DMS114 treated with DMSO at 0.1 percent for 48 hours (cell line): ENCODE results near the gene SPECC1L.
A peak's percentile ranks its signal among the peaks of the same experiment; 100 is the strongest.
"Not testable (repeated sequence)": the region's sequence is repeated elsewhere in the genome, so short reads cannot be mapped to it uniquely, and the experiment has no call there.

Experiments used
- DNase-seq: peaks from one replicate; lab custom pipeline; 2025; ENCODE audit not compliant: unreplicated experiment; lab: John Stamatoyannopoulos, UW

Gene SPECC1L

DNA sequence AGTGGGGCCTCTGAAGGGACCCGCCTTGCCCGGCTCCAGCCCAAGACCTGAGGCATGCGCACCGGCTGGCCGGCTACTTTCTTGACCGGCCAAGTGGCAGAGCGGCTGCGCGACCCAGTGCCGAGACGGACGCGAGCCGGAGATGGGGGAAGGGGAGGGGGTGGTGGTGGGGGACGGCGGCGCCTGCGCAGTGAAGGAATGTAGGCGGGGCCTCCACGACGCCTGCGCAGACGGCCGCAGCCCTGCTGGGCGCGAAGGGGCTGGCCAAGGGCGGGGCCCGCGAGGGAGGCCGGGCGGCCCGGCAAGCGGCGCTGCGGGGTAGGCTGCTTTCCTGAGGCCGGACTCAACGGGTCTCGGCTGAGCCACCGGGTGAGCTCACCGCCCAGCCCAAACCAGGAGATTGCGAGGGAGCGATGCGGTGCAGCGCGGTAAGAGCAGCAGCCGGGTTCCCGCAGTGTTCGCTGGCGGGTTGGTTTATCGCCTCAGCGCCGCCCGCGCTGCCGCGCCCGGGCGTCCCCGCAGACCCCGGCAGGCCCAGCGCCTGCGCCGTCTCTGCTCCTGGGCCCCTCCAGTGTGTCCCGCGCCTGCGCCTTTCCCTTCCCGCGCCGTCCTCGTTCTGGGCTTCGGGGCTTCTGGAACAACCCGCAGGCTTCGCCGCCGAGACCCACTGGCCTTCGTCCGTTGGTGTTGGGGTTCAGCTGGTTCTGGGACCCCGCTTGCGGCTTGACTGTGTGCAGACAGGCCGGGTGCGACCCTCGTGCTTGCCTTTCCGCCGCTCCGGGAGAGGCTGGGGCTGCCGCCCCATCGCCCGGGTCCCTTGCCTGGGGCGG lies at the start of gene SPECC1L:
Gene SPECC1L (plus strand): TSS at position 276 of the 830 bp plus-strand sequence. CDS start 31,401 bp downstream, outside the sequence.
- peak; percentile 73 for DNase-seq

DNA sequence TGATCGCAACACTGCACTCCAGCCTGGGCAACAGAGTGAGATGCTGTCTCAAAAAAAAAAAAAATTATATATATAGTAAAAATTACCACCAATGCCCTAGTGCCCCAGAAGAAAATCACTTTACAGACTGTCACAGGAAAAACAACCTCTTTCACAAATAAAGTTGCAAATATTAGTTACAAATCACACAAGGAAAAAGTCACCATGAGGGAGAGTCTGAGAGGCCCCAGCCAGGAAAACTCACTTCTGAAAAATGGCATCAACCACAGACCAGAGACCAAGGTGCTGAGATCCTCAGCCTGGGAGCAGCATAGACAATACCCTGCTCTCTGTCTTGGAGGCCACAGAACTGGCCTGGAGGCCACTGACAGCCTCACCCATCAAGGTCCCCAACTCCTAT lies 46.2 kb upstream of the SPECC1L start:
- DNase-seq, result no peak

DNA sequence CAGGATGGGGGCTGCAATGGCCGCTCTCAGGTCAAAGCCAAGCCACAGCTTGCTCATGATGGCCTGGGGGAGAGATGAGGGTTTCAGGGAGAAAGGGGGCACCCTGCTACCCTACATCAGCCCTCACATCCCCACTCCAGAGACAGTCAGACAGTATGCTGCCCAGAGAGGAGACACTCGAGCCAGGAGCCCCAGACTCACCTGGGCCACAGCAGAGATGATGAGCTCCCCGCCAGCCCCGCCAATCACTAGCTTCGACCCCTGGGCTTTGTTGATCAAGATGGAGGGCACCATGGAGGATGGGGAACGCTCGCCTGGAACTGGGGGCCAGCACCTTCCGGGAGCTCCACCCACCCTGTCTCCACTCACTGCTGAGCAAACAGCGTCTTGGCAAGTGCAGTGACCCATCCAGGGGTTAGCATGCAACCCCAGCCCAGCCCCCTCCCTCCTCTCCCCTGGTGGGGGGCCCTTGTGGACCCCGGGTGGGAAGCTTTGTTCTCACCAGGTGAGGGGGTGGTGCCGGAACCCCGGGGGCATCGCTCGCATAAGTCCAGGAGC lies 45.5 kb upstream of the SPECC1L start:
- DNase-seq, result no peak

GRCh38 chr22:24225951-24226350 lies 44.7 kb upstream of the SPECC1L start:
- DNase-seq, result no peak

DNA sequence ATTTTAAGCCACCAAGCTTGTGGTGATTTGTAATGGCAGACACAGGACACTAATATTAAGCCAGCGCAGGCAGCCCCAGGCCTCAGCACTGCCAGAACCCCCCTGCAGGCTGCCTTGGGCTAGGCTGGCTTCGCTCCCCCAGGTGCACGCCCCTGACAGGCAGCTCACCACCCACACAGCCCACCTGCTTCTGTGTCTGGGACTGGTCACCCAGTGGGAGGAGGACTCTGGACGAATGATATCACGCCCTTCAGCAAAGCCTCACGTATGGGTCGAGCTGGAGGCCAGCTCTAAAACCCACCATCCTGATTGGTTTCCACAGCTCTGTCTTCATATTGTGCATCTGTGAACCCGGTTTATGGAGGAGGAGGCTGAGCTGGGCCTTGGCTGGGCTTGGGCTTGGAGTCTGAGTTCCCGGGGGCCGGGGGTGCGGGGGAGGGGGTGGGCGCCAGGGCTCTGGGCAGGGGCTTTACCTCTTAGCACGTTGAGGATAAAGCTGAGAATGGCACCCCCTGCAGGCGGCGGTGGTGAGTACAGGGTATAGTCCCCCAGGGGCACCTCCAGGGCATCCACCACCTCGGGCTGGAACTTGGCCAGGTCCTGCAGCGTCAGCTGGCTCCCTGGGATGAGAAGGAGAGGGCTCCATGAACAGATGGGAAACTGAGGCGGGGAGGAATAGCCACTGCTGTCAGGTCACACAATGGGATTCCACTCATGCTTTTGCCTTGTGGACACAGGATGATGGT lies 39.5 kb upstream of the SPECC1L start:
- DNase-seq, result no peak

DNA sequence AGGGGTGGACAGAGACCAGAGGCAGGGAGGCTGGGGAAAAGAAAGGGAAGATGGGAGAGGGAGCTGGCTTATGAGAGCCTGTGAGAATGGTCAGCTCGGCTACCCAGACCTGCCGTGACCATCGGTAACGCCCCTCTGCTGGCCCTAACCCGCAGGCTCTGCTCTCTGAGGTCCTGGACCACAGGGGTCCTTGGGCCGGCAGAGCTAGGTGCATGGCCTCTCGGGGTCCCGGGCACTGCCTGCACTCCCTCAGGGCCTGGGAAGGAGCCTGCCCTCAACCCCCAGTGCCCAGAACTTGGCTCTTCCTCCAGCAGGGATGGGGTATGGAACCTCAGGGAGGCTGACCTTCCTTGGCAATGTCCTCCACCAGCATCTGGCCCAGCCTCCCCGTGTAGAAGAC lies 38.9 kb upstream of the SPECC1L start:
- DNase-seq, result no peak

DNA sequence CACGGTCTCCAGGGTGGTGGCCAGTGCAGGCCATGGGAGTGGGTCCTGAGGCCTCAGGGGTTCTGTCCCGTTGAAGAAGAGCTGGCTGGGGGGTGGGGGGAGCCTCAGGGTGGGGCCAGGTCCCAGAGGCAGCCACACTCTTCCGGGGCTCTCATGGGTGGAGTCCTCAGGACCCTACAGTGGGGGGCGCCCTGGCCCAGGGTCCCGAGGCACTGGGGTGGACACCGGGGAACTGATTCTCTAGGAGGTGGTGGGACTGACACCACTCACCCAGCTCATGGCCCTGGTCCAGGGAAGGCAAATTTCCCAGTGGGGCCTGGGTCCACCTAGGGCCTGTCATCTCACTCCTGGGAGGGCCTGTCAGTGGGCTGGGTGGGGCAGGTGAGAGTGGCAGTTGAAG lies 38.5 kb upstream of the SPECC1L start:
- DNase-seq, result no peak

GRCh38 chr22:24232725-24233124 lies 37.9 kb upstream of the SPECC1L start:
- no peak for DNase-seq

DNA sequence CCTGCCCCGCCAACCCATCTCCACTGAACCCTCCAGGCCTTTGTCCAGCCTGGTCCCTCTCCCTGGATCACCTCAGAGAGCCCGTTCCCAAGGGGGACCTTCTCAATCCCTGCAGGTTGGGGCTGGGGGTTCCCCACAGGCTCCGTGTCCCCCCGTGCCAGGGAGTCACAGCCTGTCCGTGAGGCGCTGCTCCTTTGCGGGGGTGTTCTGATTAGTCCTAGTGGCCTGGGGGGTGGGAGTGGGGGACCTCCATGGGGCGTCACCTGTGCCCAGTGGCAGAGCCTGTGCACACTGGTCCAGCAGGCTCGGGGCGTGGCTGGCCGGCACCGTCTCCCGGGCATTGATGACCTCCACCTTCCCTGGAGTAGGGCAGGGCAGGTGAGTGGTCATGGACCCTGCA lies 37.4 kb upstream of the SPECC1L start:
- DNase-seq, result no peak

GRCh38 chr22:24233816-24234215 lies 36.8 kb upstream of the SPECC1L start:
- no peak for DNase-seq

GRCh38 chr22:24235315-24235714 lies 35.3 kb upstream of the SPECC1L start:
- no peak for DNase-seq

DNA sequence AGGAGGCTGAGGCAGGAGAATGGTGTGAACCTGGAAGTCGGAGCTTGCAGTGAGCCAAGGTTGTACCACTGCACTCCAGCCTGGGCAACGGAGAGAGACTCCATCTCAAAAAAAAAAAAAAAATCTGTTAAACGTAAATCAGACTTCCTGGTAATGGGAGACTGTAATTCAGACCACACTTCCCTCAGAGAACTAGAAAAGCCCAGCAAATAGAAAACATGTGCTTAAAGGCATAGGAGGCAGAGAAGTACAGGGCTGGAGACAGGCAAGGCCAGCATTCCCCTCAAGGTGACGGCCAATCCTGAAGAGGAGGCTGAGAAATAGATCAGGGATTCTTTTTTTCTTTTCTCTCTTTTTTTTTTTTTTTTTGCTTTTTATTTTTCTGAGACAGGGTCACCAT lies 34.0 kb upstream of the SPECC1L start:
- DNase-seq, result no peak

DNA sequence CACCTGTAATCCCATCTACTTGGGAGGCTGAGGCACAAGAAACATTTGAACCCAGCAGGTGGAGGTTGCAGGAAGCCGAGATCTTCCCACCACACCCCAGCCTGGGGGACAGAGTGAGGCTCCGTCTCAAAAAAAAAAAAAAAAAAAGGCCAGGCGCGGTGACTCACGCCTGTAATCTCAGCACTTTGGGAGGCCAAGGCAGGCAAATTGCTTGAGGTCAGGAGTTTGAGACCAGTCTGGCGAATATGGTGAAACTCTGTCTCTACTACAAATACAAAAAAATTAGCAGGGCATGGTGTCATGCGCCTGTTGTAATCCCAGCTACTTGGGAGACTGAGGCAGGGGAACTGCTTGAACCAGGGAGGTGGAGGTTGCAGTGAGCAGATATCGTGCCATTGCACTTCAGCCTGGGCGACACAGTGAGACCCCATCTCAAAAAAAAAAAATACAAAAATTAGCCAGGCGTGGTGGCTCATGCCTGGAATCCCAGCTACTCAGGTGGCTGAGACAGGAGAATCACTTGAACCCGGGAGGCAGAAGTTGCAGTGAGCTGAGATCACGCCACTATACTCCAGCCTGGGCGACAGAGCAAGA lies 32.4 kb upstream of the SPECC1L start:
- not testable (repeated sequence) for DNase-seq

DNA sequence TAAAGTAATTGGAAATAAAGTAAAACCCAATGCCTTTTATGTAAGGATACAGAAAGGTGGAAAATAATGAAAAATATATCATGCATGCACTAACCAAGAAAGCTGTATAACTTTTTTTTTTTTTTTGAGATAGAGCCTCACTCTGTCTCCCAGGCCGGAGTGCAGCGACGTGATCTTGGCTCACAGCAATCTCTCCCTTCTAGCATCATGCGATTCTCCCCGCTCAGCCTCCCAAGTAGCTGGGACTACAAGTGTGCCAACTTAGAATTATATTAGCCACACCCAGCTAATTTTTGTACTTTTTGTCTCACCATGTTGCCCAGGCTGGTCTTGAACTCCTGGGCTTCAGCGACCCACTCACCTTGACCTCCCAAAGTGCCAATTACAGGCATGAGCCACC lies 30.2 kb upstream of the SPECC1L start:
- no peak for DNase-seq

GRCh38 chr22:24240985-24241692 lies 29.5 kb upstream of the SPECC1L start:
- not testable (repeated sequence) for DNase-seq

DNA sequence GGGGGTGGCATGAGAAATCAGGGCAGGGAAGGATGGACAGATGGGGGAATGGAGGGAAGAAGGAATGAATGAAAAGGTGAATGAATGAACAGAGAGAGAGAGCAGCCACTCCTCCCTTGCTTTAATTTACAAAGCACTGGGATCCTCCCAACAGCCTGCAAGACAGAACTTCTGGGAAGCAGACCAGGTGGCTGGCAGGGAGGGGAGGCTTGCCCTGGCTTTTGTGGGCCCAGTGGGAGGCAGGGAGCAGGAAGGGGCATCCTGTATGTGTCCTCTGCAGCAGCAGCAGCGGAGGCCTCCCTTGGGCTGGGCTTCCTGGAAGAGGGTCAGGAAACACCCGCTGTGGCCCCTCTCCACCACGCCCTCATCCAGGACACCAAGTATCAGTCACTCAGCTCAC lies 27.2 kb upstream of the SPECC1L start:
- not testable (repeated sequence) for DNase-seq

GRCh38 chr22:24244144-24244787 lies 26.4 kb upstream of the SPECC1L start:
- DNase-seq, result no peak

DNA sequence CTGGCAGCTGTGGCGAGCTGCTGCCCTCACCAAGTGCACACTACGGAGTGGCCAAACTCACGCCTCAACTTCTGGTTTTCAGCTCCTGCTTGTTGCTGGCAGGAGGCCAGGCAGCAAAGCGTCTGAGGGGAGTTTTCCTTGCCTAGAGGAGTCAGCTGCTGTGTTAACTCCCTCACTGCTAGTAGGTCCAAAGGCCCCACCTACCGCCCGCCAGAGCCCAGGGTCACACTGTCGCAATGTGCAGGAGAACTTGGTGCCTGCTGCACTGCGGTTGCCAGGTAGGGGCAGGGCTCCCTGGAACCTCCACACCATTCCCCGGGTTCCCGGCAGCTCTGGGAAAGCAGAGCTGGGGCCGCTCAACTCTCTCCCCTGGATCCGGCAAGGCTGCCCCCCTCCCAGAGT lies 25.6 kb upstream of the SPECC1L start, which contains the start of gene GGT5:
Gene GGT5 (minus strand): TSS at position 53 of the 402 bp plus-strand sequence. CDS start 357 bp downstream, outside the sequence.
- DNase-seq, result not testable (repeated sequence)

DNA sequence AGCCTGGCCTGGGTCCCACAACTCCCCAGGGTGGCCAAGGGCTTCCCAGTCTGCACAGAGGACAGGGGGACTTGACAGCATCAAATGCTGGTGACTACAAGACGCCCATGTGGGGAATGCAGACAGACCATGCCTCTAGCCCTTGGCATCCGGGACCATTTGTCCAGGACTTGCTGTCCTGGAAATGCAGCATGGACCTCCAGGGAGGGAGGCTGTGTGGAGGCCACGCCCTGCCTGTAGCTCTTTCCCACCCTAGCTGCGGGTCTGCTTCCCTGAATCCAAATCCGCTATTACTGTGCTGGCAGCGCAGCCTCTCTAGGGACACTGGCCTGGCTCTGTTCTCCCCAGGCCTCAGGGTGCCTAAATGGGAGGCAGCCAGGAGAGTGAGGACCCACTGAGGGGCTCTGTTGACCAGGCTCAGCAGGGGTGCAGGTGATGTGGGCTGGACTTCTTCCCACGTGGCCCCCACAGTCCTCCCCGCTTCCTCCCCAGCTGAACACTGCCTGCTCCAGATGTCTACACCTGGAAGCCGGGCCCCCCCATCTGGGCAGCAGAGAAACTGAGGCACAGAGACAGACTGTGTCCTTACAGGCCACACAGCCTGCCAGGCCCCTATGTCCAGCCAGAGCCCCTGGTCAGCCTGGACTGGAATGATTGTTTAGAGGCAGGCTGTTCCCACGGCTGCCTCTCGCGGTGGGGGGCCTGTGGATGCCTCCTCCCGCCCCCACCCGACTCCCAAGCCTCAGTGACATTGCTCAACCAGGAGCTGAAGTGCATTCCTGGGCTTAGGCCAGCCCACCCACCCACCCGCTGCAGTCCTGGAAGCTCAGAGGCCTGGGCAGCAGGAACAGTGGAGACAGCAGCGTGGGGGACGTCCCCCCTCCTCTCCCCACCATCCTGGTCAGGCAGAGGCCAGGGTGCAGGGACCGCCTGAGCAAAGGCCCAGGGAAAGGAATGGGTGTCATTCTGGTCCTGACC lies 24.8 kb upstream of the SPECC1L start:
- DNase-seq, result not testable (repeated sequence)
